HG02970 (cell line): Measurements from ENCODE around the gene PCNT.

Source experiments
- ATAC-seq: cut with Tn5 transposase; IDR thresholded peaks from one replicate; pipeline ENCODE4 v1.9.1; 2021; ENCODE audit warnings: mild to moderate bottlenecking, moderate library complexity, moderate number of reproducible peaks; ENCODE audit not compliant: unreplicated experiment, low FRiP score

Gene PCNT

GRCh38 chr21:46323710-46324389 lies at the start of gene PCNT, which contains the start of gene C21orf58:
Gene PCNT, plus strand, starts transcription at chr21:46324156. Its CDS starts 73 bp downstream, at chr21:46324229.
Gene C21orf58, minus strand, starts transcription at chr21:46323870. Its CDS starts 1,132 bp downstream, at chr21:46322738.
- peak; percentile 79 for ATAC-seq

GRCh38 chr21:46274797-46275390 lies 49.1 kb upstream of the PCNT start:
- no peak for ATAC-seq

GRCh38 chr21:46284077-46284644 lies 39.8 kb upstream of the PCNT start:
- ATAC-seq: no peak

- ATAC-seq: no peak
Observed at GRCh38 chr21:46284733-46285132, 39.2 kb upstream of the PCNT start.

GRCh38 chr21:46285206-46285661 lies 38.7 kb upstream of the PCNT start, which contains the start of gene MCM3AP:
Gene MCM3AP, minus strand, starts transcription at chr21:46285611. Its CDS starts 325 bp downstream, at chr21:46285286.
- ATAC-seq: no peak

- ATAC-seq: peak; percentile 74
Observed at GRCh38 chr21:46285761-46286647, 38.0 kb upstream of the PCNT start, which contains the start of gene YBEY. Gene YBEY, plus strand, starts transcription at chr21:46286342. Its CDS starts 572 bp downstream, at chr21:46286914.

- ATAC-seq: no peak
Observed at GRCh38 chr21:46286648-46287002, 37.3 kb upstream of the PCNT start.

GRCh38 chr21:46287541-46287940 lies 36.4 kb upstream of the PCNT start:
- no peak for ATAC-seq

GRCh38 chr21:46289655-46290179 lies 34.2 kb upstream of the PCNT start:
- ATAC-seq: no peak

- ATAC-seq: no peak
Observed at GRCh38 chr21:46291561-46291960, 32.4 kb upstream of the PCNT start.

- no peak for ATAC-seq
Observed at GRCh38 chr21:46294647-46295176, 29.2 kb upstream of the PCNT start.

- no peak for ATAC-seq
Observed at GRCh38 chr21:46295177-46295770, 28.7 kb upstream of the PCNT start.

GRCh38 chr21:46295996-46296752 lies 27.8 kb upstream of the PCNT start:
- no peak for ATAC-seq

GRCh38 chr21:46297338-46298271 lies 26.4 kb upstream of the PCNT start:
- ATAC-seq: no peak

- no peak for ATAC-seq
Observed at GRCh38 chr21:46299167-46299566, 24.8 kb upstream of the PCNT start.

- ATAC-seq: no peak
Observed at GRCh38 chr21:46301759-46302158, 22.2 kb upstream of the PCNT start.

- ATAC-seq: no peak
Observed at GRCh38 chr21:46304437-46304836, 19.5 kb upstream of the PCNT start.

GRCh38 chr21:46304955-46305354 lies 19.0 kb upstream of the PCNT start:
- ATAC-seq: no peak
